ENCODE measurements around the gene DGKI.

DGKI gene

DNA sequence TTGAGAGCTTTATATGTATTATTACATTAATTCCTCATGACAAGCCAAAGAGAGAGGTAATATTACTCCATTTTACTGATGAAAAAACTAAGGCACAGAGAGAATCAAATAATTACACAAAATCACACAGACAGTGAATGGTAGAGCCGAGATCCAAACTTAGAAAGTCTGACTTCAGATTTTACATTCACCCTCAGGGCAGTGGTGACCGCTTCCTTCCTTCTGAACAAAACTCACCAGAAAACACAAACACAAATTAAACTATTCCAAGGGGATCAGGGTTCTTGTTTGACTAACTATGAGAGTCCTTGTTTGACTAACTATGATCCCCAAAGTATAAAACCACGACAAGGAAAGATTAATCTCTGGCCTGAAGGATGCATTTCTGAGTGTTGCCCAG is 435.3 kb downstream of the DGKI start:
- DNase-seq (ENCODE audit: low read depth), result no peak

DNA sequence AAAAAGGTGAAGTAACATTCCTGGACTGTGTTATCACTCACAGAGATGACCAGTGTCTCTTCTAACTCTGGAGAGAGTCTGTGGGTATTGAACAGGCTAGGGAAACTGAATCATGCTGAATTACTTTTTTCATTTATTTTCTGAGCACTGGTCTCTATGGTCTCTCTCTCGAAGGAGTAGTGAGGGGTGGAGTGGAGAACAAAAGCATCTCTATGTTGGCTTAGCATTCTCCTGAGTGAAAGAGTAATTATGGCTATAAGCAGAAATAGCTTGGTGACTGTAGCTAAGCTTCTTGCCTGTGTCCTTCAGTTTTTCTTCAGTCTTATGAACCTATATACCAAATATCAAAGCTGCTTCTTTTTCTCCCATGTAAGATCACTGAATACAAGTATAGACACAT is 438.6 kb downstream of the DGKI start:
- no peak for DNase-seq (ENCODE audit: low read depth)

DNA sequence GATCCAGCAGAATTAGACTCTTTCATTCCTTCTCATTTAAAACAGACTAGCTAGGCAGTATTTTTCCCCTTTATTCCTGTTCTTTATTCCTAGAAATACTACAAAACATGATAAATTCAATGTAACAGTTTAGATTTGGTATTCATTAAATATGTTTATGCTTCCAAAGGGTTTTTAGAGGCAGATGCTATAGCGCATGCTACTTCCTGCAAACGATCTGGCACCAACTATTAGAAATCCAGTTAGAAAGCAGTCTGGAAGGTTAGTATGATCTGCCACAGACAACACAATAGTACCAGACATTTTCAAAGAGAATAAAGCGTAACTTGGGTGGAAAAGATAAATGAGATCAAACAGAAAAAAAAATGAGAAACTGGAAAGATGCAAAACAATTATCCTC is 439.7 kb downstream of the DGKI start:
- no peak for DNase-seq (ENCODE audit: low read depth)

- no peak for DNase-seq (ENCODE audit: low read depth)
Observed at GRCh38 chr7:137404660-137405317, 442.0 kb downstream of the DGKI start.

GRCh38 chr7:137403353-137403695 is 443.4 kb downstream of the DGKI start:
- no peak for DNase-seq (ENCODE audit: low read depth)

DNA sequence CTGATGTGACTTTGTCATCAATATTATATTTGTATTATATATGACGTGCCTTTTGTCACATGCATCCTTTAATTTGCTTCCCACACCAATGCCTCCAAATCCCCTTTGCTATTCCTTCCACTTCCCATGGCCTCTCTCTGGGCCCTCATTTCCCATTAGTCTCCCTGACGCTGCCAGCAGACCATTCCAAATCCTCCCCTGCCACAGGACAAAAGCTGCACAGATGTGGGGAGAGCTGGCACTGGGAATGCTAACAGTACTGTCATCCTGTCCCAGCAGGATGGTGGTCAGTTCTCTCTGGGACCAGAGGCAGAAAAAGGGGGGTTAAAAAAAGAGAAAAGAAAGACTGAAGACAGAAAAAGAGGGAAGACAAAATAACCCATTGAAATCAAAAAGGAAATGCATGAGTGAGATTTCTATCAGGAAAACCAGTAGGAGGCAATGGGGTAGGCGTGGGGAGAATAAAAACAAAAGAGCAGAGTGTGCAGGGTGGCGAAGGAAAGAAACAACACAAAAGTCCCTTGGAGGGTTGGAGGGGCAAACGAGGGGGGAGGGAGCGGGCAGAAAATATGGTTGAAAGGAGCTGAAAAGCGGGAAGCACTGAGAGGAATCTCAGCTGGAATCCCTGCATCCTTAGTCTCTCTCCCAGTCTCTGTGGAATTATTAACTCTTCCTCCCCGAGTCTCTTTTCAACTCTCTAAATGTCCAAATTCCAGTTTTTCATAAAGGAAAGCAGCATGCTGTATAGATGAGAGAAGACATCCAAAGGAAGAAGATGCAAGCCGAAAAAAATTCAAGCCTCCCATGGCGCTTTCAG is 444.0 kb downstream of the DGKI start:
- no peak for DNase-seq (ENCODE audit: low read depth)

DNA sequence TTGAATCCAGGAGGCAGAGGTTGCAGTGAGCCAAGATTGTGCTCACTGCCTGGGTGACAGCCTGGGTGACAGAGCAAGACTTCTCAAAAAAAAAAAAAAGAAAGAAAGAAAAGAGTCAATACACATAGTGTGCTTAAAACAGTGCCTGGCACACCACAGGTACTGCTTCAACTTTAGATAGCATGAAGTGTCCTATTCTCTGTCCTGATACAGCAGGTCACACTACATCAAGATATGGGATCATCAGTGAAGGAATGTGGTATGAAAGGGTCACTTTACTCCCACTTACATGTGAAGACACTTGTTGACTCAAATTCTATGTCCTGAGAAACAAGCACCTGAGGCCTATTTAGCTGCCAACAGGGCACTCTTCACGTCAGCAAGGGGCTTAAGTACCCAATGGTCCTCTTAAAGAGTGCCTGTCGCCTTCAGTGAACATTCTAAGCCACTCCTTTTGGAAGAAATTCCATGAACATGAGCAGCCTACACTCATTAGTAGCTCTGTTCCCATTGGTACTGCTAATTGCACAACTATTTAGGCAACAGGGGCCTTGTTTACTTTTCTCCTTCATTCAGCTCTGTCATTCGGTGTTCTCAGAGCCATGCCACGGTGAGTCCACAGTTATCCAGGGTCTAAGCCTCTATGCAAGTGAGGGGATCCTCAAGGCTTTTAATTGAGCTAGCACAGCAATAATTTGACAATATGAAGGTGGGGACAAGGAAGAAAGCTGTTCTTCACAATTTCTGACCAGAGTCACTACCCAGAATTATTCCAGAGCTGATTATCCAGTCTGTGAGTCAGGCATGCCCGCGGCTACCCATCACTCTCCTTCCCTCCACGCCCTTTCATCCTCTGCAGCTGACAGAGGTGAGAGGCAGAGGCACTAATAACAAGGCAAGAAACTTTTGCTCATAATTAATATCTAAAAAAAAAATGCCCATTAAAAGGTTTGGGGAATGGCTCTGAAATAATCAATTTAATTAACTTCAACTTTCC is 446.6 kb downstream of the DGKI start:
- DNase-seq (ENCODE audit: low read depth), result no peak

DNA sequence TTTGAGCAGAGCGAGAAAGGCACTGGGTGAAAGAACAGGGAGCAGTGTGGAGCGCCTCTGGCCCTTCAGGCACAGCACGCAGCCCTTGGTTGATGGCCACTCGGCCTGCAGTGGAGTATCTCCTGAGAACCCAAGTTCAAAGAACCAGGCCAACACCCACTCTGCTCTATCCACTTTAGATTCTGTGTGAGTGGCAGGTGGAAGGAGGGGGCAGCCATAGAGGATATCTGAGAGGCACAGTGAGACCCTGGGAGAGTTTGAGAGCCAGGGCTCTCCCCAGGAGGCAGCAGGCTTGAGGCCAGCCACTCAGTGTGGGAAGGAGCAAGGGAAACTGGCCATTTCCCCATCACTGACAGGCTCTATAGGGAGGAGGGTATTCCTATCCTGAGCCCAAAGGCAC is 450.7 kb downstream of the DGKI start:
- no peak for DNase-seq (ENCODE audit: low read depth)

DNA sequence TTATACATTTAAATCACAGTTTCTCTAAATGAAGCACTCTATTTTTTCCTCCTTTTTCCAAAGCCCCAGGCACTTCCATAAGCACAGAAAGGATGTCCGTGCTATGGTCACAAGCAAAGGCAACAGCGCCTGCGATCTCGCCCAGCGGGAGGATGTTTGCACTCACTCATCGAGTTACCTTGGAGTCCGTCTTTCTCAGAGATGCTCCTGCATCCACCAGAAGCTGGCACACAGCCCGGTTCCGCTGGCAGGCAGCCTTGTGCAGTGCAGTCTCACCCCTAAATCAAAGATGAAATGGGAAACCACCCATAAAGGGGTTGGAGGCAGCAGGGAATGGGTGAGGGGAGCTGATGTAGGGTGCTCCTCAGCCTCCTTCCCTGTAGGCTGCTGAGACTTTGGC is 451.4 kb downstream of the DGKI start:
- no peak for DNase-seq (ENCODE audit: low read depth)

GRCh38 chr7:137393570-137393969 is 453.2 kb downstream of the DGKI start:
- no peak for DNase-seq (ENCODE audit: low read depth)

DNA sequence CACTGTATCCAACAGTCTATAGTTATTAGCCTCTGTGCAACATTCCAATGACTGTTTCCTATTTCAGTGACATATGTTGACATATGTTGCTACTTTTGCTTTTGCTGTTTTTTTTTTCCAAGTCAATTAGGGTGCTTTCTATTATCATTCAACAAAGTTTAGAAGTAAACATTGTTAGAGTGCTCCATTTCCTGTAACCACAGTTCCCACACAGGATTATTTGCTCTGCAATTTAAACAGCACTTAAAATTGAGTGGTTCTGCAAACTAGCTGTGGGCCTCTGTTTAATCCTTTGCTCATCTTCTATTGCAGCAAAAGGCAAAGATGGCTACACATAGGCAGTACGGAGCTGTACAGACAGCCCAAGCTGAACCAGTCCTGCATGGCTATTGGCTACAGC is 456.7 kb downstream of the DGKI start:
- DNase-seq (ENCODE audit: low read depth), result no peak

GRCh38 chr7:137388916-137389315 is 457.9 kb downstream of the DGKI start:
- DNase-seq (ENCODE audit: low read depth), result no peak

- DNase-seq (ENCODE audit: low read depth), result no peak
Observed at GRCh38 chr7:137386966-137387365, 459.8 kb downstream of the DGKI start.

DNA sequence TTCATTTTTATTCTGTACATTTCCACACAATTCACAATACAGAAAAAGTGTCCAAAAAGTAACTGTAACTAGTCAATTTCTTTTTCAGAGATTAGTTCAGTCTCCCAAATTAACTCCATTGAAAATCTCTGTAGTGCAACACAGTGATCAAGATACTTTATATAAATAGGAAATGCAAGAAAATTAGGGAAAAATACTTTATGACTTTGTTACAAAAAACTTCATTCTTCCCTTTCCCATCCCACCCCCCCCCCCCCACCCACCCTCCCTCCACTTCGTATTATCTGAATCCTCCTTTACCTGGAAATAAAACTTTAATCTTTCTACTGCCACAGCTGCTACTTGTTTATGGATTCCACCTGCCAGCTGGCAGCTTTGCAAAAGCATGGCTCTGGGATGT is 465.7 kb downstream of the DGKI start:
- DNase-seq (ENCODE audit: low read depth), result no peak

DNA sequence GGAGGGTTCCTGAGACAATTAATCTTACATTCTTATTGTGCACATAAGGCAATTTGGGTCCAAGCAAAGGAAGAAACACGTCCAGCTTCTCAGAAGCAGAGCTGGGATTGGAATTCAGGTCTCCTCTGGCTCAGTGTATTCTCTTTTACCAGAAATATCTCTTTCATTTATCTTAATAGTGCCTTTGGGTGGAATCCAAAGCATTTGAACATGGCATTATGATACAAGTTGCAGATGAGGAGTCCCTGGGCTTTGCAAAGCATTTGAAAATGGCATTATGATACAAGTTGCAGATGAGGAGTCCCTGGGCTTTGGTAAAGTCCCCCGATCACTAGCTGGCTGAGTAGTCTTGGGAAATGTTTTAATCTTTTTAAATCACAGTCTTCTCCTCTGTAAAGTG is 473.3 kb downstream of the DGKI start:
- DNase-seq (ENCODE audit: low read depth), result no peak

DNA sequence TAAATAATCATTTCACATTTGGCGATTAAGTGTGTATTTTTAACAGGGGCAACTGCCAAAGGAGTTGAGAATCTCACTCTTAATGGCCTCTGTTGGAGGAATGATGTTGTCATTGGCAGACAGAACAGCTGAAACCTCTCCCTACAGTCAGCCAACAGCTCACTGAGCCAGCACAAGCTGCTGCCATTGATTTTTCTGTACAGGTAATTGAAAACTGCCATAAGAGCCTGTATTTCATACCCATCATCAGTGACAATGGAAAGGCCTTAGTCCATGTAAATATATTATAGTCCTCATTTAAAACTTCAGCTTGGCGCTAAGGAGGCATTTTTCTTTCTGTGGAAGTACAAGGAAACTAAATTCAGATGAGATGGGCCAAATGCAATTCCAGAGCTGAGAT is 475.2 kb downstream of the DGKI start:
- DNase-seq (ENCODE audit: low read depth), result no peak

GRCh38 chr7:137366995-137367394 is 479.8 kb downstream of the DGKI start:
- no peak for DNase-seq (ENCODE audit: low read depth)

GRCh38 chr7:137363683-137364082 is 483.1 kb downstream of the DGKI start:
- DNase-seq (ENCODE audit: low read depth), result no peak

GRCh38 chr7:137360087-137360679 is 486.6 kb downstream of the DGKI start:
- DNase-seq (ENCODE audit: low read depth), result no peak

DNA sequence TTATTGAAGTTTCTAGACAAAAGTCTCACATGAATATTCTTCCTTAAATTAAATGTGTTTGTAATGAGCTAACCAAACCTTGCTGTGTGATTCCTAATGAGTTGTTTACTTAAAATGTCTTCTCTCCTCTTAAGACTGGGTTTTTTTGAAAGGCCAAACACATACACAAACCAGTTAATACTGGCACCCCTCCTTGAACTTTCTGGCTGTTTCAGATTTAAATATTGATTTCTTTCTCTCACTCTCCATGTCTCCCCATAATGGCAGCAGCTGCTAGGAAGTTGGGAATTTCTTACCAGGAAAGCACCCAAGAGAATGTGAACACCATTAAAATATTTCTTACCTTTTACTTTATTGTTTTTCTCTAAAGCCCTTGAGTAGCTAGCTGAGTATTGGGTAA is 491.8 kb downstream of the DGKI start:
- DNase-seq (ENCODE audit: low read depth), result no peak

GRCh38 chr7:137354396-137354795 is 492.4 kb downstream of the DGKI start:
- no peak for DNase-seq (ENCODE audit: low read depth)

GRCh38 chr7:137351941-137352340 is 494.8 kb downstream of the DGKI start:
- no peak for DNase-seq (ENCODE audit: low read depth)

Data from T follicular helper cell (primary cell).